GM20000 (cell line): ENCODE results near the gene SORBS1.
"Not testable (repeated sequence)": the region's sequence is repeated elsewhere in the genome, so short reads cannot be mapped to it uniquely, and the experiment has no call there.

Experiments used
- DNase-seq: peaks from one replicate; pipeline ENCODE4 v3.0.0; 2012; ENCODE audit warnings: low spot score
- CTCF ChIP-seq: IDR thresholded peaks from 2 replicates; pipeline ENCODE4 v1.5.1; 2012; ENCODE audit warnings: mild to moderate bottlenecking, control low read depth; ENCODE audit errors: extremely low read depth, missing control alignments

SORBS1 gene

GRCh38 chr10:95353123-95353522 lies 208.0 kb downstream of the SORBS1 start:
- no peak for DNase-seq
- TF ChIP-seq CTCF, result no peak

GRCh38 chr10:95352684-95353083 lies 208.5 kb downstream of the SORBS1 start:
- no peak for TF ChIP-seq CTCF
- DNase-seq, result no peak

GRCh38 chr10:95350830-95351228 lies 210.3 kb downstream of the SORBS1 start:
- no peak for DNase-seq
- TF ChIP-seq CTCF, result no peak

GRCh38 chr10:95350219-95350829 lies 210.8 kb downstream of the SORBS1 start:
- TF ChIP-seq CTCF, result no peak
- no peak for DNase-seq

- not testable (repeated sequence) for DNase-seq
Measured at GRCh38 chr10:95347402-95347766, 213.8 kb downstream of the SORBS1 start.

GRCh38 chr10:95346715-95347401 lies 214.3 kb downstream of the SORBS1 start:
- no peak for DNase-seq
- TF ChIP-seq CTCF, result no peak

GRCh38 chr10:95343573-95343972 lies 217.6 kb downstream of the SORBS1 start:
- TF ChIP-seq CTCF, result no peak
- DNase-seq, result no peak

- TF ChIP-seq CTCF, result no peak
- no peak for DNase-seq
Measured at GRCh38 chr10:95341716-95342130, 219.4 kb downstream of the SORBS1 start.
